Natural killer cell treated with Interleukin-12 subunit alpha and Interleukin-12 subunit beta and Interleukin-15 and Interleukin-18, amount 100 ng/mL, for 72 hours (primary cell): Measurements from ENCODE around the gene PPP1R8. TPM values are rescaled to one million over a fixed set of nuclear protein-coding genes. Genes with fewer than 3 reads are reported as not detected.
"Not testable (repeated sequence)": the region's sequence is repeated elsewhere in the genome, so short reads cannot be mapped to it uniquely, and the experiment has no call there.

ENCODE experiments used
- ATAC-seq, 2 donors: fragments of 150-1000 bp; cut with Tn5 transposase in 1 of 2; sonication (Bioruptor Pico), chemical (Tn5 transposase) in 1 of 2; 2 replicates each; pipeline ENCODE4 v1.10.0; 2021
- DNase-seq: peaks from one replicate; pipeline ENCODE4 v3.0.0; 2022; ENCODE audit warnings: low spot score
- H3K27ac Mint-ChIP-seq, 2 donors: 1 replicate in 1 of 2; 2 replicates in 1 of 2; pipeline ENCODE4 v1.8.0; 2022; ENCODE audit warnings: mixed read lengths in 2 of 2, mild to moderate bottlenecking in 1 of 2, moderate library complexity in 1 of 2
- H3K27me3 Mint-ChIP-seq, 2 donors: 1 replicate in 1 of 2; 2 replicates in 1 of 2; pipeline ENCODE4 v1.8.0; 2022; ENCODE audit warnings: mixed read lengths in 2 of 2
- H3K36me3 Mint-ChIP-seq: one replicate; pipeline ENCODE4 v1.8.0; 2022; ENCODE audit warnings: mixed read lengths
- H3K4me1 Mint-ChIP-seq, 2 donors: 1 replicate in 1 of 2; 2 replicates in 1 of 2; pipeline ENCODE4 v1.8.0; 2022; ENCODE audit warnings: low read depth in 2 of 2, mixed read lengths in 2 of 2, mild to moderate bottlenecking in 1 of 2
- H3K4me3 Mint-ChIP-seq: one replicate; pipeline ENCODE4 v1.8.0; 2022; ENCODE audit warnings: mixed read lengths
- H3K9me3 Mint-ChIP-seq: 2 replicates; pipeline ENCODE4 v1.8.0; 2022; ENCODE audit warnings: mixed read lengths
- total RNA-seq, 2 donors: library from RNA; stranded (reverse); gene quantifications; one replicate each; pipeline ENCODE4 v1.2.3, GENCODE V29; 2022

PPP1R8 gene
- 10 to 100 TPM; 65.1 to 69.7 TPM for total RNA-seq

GRCh38 chr1:27830621-27831440 is at the start of gene PPP1R8:
TSS of gene PPP1R8 (plus strand) at chr1:27830782. CDS start at chr1:27830836, 54 bp downstream.
- ATAC-seq (peak; percentile 99), DNase-seq (peak; percentile 94)
- Mint-ChIP-seq H3K4me3 (peak within 1 kb of the TSS; percentile 96), H3K27me3 (no peaks in the 10 kb centered on the region), H3K27ac (peak within 1 kb of the TSS; percentile 94 to 98), H3K4me1 (peaks cover 20 to 24% of the 10 kb centered on the region in 2 donors), H3K9me3 (no peaks in the 10 kb centered on the region), H3K36me3 (no peaks in the 10 kb centered on the region)

GRCh38 chr1:27782950-27783349 is 47.6 kb upstream of the PPP1R8 start:
- no peak for DNase-seq
- Mint-ChIP-seq H3K36me3 (no peaks in the 10 kb centered on the region), H3K4me1 (peaks cover 17% of the 10 kb centered on the region in 2 donors), H3K4me3 (no peak overlapping the region), H3K9me3 (no peaks in the 10 kb centered on the region), H3K27ac (no peak overlapping the region), H3K27me3 (no peaks in the 10 kb centered on the region)
- no peak for ATAC-seq

DNA sequence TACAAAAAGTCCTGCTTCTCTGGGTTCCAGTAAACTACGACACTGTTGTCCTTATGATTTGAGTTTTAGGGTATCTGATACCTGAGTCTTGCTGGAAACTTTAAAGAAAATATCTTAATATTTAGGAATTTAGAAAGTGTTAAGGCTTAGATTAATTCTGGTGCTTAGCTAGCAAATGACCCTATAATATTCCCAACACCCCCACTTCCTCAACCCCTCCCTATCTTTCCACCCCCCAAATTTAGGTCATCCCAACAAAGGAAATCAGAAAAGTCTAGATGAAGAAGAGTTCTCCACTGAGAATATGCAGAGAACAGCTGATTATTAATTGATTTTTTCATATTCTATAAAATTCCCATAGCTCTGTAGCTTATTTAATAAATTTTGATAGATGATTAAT is 45.9 kb upstream of the PPP1R8 start:
- no peak overlapping the region for H3K27ac Mint-ChIP-seq
- no peaks in the 10 kb centered on the region for H3K27me3 Mint-ChIP-seq
- no peaks in the 10 kb centered on the region for H3K9me3 Mint-ChIP-seq
- ATAC-seq, result no peak
- no peak overlapping the region for H3K4me3 Mint-ChIP-seq
- H3K36me3 Mint-ChIP-seq, result no peaks in the 10 kb centered on the region
- H3K4me1 Mint-ChIP-seq, result peaks cover 17% of the 10 kb centered on the region in 2 donors
- DNase-seq, result no peak

DNA sequence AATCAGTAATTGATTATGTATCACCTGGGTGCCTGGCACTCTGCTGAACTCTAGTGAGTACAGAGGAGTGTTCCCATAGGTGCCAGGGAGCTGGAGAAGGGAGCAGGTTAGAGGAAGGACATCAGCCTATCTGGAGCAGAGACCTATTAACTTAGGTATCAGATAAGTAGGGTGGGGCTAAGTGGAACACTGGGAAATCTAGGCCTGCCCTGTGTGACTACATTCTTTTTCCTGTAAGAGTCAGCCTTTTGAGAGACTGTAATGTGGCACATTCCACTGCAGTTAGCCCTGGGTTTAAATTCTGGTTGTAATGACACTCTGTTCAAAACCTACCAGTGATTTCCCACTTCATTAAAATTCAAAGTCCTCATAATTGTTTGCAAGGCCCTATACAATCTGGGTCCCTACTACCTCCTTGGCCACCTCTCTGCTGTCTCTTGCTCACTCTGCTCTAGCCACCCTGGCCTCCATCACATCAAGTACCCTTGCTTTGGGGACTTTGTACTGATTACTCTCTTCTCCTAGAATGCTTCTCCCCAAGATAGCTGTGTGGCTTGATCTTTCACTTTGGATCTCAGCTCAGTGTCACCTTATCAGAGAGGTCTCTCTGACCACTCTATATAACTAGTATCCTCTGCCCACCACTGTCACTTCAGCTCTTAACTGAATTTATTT is 44.7 kb upstream of the PPP1R8 start:
- H3K9me3 Mint-ChIP-seq, result no peaks in the 10 kb centered on the region

GRCh38 chr1:27787895-27788294 is 42.7 kb upstream of the PPP1R8 start:
- H3K36me3 Mint-ChIP-seq, result no peaks in the 10 kb centered on the region
- no peaks in the 10 kb centered on the region for H3K27me3 Mint-ChIP-seq
- no peaks in the 10 kb centered on the region for H3K9me3 Mint-ChIP-seq
- ATAC-seq (no peak), DNase-seq (no peak)
- H3K4me3 Mint-ChIP-seq, result no peak overlapping the region
- peaks cover 7 to 16% of the 10 kb centered on the region in 2 donors for H3K4me1 Mint-ChIP-seq
- H3K27ac Mint-ChIP-seq, result peak overlapping the region in 1 of 2 donors; percentile 38

More for the DNA sequence above, 44.7 kb upstream of the PPP1R8 start:
- H3K36me3 Mint-ChIP-seq, result no peaks in the 10 kb centered on the region
- H3K27me3 Mint-ChIP-seq, result no peaks in the 10 kb centered on the region
- no peak overlapping the region for H3K27ac Mint-ChIP-seq
- peaks cover 16 to 17% of the 10 kb centered on the region in 2 donors for H3K4me1 Mint-ChIP-seq
- H3K4me3 Mint-ChIP-seq, result no peak overlapping the region
- no peak for ATAC-seq
- no peak for DNase-seq

- no peaks in the 10 kb centered on the region for H3K36me3 Mint-ChIP-seq
- DNase-seq (no peak), ATAC-seq (no peak)
- no peaks in the 10 kb centered on the region for H3K27me3 Mint-ChIP-seq
- H3K9me3 Mint-ChIP-seq, result no peaks in the 10 kb centered on the region
- H3K27ac Mint-ChIP-seq, result peak overlapping the region in 1 of 2 donors; percentile 65
- H3K4me3 Mint-ChIP-seq, result no peak overlapping the region
- peaks cover 7 to 16% of the 10 kb centered on the region in 2 donors for H3K4me1 Mint-ChIP-seq
These were observed 41.0 kb upstream of the PPP1R8 start for GRCh38 chr1:27789540-27790041.

DNA sequence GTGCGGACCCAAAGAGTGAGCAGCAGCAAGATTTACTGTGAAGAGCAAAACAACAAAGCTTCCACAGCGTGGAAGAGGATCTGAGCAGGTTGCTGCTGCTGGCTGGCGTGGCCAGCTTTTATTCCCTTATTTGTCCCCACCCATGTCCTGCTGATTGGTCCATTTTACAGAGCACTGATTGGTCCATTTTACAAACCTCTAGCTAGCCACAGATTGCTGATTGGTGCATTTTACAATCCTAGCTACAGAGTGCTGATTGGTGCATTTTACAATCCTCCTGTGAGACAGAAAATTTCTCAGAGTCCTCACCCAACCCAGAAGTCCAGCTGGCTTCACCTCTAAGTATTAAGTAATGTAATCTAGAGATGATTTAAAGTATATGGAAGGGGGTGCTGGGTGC is 40.3 kb upstream of the PPP1R8 start:
- not testable (repeated sequence) for H3K9me3 Mint-ChIP-seq, DNase-seq, H3K27ac Mint-ChIP-seq, H3K36me3 Mint-ChIP-seq, H3K4me3 Mint-ChIP-seq, H3K27me3 Mint-ChIP-seq, ATAC-seq
- H3K4me1 Mint-ChIP-seq, result peaks cover 7 to 13% of the 10 kb centered on the region in 2 donors

DNA sequence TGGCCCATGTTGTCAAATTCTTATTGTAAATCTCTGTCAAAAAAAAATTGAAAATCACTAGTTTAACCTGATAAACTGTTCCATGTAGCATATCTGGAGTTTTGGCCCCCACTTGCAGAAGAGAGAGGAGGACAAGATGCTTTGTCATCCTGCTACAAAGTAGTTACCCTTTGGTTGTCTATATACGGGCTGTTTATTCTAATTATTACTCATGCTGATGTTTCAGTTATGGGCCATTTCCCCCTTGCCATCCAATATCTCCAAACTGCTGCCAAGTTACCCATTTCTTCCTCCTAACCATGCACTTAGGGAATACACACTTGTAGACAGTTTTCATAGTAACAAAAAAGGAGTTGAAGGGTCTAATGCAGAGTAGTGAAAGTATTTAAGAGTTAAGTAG is 35.0 kb upstream of the PPP1R8 start:
- no peak overlapping the region for H3K4me3 Mint-ChIP-seq
- H3K27ac Mint-ChIP-seq, result peak overlapping the region in 1 of 2 donors; percentile 0
- DNase-seq (no peak), ATAC-seq (no peak)
- H3K27me3 Mint-ChIP-seq, result no peaks in the 10 kb centered on the region
- H3K4me1 Mint-ChIP-seq, result peaks cover 3 to 6% of the 10 kb centered on the region in 2 donors
- H3K9me3 Mint-ChIP-seq, result no peaks in the 10 kb centered on the region
- peaks cover 23% of the 10 kb centered on the region for H3K36me3 Mint-ChIP-seq

GRCh38 chr1:27804791-27805190 is 25.8 kb upstream of the PPP1R8 start:
- H3K27me3 Mint-ChIP-seq, result no peaks in the 10 kb centered on the region
- no peaks in the 10 kb centered on the region for H3K9me3 Mint-ChIP-seq
- ATAC-seq (peak in 1 of 2 donors; percentile 51), DNase-seq (no peak)
- H3K4me3 Mint-ChIP-seq, result no peak overlapping the region
- H3K4me1 Mint-ChIP-seq, result peaks cover 6 to 10% of the 10 kb centered on the region in 2 donors
- peaks cover 29% of the 10 kb centered on the region for H3K36me3 Mint-ChIP-seq
- H3K27ac Mint-ChIP-seq, result peak overlapping the region in 1 of 2 donors; percentile 31

GRCh38 chr1:27806758-27807157 is 23.8 kb upstream of the PPP1R8 start:
- Mint-ChIP-seq H3K27ac (no peak overlapping the region), H3K9me3 (no peaks in the 10 kb centered on the region), H3K36me3 (peaks cover 26% of the 10 kb centered on the region), H3K27me3 (no peaks in the 10 kb centered on the region), H3K4me3 (no peak overlapping the region), H3K4me1 (peaks cover 8 to 10% of the 10 kb centered on the region in 2 donors)
- DNase-seq (no peak), ATAC-seq (no peak)

DNA sequence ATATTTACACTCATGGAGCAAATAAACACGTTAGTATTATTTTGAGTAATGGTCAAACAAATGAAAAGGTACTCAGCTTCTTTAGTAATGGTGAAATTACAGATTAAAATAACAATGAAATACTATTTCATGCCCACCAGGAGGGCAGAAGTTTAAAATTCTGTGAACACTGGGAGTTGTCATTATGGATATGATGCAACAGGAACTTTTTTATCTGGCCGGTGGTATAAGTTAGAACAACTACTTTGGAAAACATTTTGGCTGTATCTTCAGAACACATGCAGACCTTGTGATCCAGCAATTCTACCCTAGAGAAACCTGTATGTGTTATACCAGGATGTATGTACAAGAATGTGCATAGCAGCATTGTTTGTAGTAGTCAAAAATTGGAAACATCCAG is 23.2 kb upstream of the PPP1R8 start:
- no peak for ATAC-seq
- peaks cover 8 to 10% of the 10 kb centered on the region in 2 donors for H3K4me1 Mint-ChIP-seq
- H3K9me3 Mint-ChIP-seq, result no peaks in the 10 kb centered on the region
- DNase-seq, result no peak
- H3K4me3 Mint-ChIP-seq, result no peak overlapping the region
- H3K36me3 Mint-ChIP-seq, result peaks cover 24% of the 10 kb centered on the region
- H3K27me3 Mint-ChIP-seq, result no peaks in the 10 kb centered on the region
- peak overlapping the region in 1 of 2 donors; percentile 44 for H3K27ac Mint-ChIP-seq

- H3K9me3 Mint-ChIP-seq, H3K4me3 Mint-ChIP-seq, H3K27ac Mint-ChIP-seq, DNase-seq, H3K27me3 Mint-ChIP-seq, ATAC-seq: not testable (repeated sequence)
- peaks cover 18% of the 10 kb centered on the region for H3K36me3 Mint-ChIP-seq
- H3K4me1 Mint-ChIP-seq, result peaks cover 8 to 10% of the 10 kb centered on the region in 2 donors
These were observed 22.5 kb upstream of the PPP1R8 start for GRCh38 chr1:27808131-27808530.

DNA sequence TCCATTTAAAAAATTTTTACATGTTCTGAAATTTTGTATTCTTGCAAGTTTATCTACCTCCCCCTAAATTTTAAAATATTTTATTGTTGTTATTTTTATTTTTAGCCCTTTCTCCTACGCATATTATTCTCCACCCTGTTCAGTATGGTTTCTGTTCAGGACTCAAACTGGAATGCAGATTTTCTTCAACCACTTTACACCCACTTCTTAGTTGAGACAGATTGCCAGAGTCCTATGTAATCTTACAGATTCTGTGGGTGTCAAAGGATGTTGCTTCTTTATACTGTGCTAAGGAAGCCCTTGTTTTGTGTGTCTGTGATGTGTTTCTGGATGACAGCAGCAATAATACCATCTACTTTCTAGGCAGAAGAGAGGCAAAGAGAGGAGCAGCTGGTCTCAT is 20.7 kb upstream of the PPP1R8 start:
- no peak overlapping the region for H3K4me3 Mint-ChIP-seq
- no peaks in the 10 kb centered on the region for H3K27me3 Mint-ChIP-seq
- H3K9me3 Mint-ChIP-seq, result no peaks in the 10 kb centered on the region
- peaks cover 3 to 8% of the 10 kb centered on the region in 2 donors for H3K4me1 Mint-ChIP-seq
- H3K36me3 Mint-ChIP-seq, result peaks cover 10% of the 10 kb centered on the region
- no peak for DNase-seq
- H3K27ac Mint-ChIP-seq, result no peak overlapping the region
- no peak for ATAC-seq
